HL-60 (cell line): Measurements from ENCODE around the gene FBXL12.

ENCODE experiments used
- GABPA ChIP-seq: IDR thresholded peaks from 2 replicates; pipeline ENCODE4 v1.6.1; 2012; ENCODE audit warnings: low read depth
- POLR2AphosphoS5 ChIP-seq: IDR thresholded peaks from 2 replicates; pipeline ENCODE4 v1.6.1; 2012; ENCODE audit warnings: low read depth
- SPI1 ChIP-seq: IDR thresholded peaks from 2 replicates; pipeline ENCODE4 v1.6.1; 2012; ENCODE audit warnings: low read depth, mild to moderate bottlenecking, borderline replicate concordance
- TF ChIP-seq, protein P1 (sequence below): IDR thresholded peaks from one replicate; pipeline ENCODE4 v1.5.1; 2011; ENCODE audit warnings: low read length, control low read depth, inconsistent platforms; ENCODE audit not compliant: insufficient read depth

DNA sequence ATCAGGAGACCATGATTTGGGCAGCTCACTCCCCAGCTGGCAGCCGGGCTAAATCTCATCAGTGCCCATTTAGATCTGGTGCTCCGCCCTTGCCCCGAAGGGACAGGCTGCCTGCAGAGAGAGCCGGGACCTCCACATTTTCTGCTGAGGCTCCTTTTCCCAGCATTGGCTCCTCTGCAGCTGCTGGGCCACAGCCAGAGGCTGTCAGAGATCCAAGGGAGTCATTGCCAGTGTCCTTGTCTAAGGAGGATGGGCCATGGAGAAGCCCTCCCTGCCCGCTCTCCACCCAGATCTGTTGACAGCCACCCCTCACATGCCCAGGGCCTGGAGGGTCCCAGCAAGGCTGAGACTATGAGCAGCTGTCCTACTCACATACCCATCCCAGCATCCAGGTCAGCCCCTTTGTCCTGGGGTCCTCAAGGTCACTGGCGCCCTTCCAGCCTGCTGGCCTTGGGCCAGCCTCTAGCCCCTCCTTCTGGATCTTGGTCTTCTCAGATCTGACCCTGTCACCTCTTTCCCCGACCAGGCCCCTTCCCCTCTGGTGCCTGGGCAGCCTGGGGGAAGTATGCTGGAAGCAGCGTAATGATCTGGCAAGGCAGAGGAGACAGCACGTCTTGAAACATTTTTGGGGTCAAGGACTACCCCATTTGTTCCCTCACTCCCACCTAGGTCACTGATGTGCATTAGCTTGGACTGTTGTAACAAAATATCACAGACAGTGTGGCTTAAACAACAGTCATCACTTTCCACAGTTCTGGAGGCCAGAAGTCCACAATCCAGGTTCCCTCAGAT lies 24.2 kb upstream of the FBXL12 start:
- TF ChIP-seq, protein P1, sequence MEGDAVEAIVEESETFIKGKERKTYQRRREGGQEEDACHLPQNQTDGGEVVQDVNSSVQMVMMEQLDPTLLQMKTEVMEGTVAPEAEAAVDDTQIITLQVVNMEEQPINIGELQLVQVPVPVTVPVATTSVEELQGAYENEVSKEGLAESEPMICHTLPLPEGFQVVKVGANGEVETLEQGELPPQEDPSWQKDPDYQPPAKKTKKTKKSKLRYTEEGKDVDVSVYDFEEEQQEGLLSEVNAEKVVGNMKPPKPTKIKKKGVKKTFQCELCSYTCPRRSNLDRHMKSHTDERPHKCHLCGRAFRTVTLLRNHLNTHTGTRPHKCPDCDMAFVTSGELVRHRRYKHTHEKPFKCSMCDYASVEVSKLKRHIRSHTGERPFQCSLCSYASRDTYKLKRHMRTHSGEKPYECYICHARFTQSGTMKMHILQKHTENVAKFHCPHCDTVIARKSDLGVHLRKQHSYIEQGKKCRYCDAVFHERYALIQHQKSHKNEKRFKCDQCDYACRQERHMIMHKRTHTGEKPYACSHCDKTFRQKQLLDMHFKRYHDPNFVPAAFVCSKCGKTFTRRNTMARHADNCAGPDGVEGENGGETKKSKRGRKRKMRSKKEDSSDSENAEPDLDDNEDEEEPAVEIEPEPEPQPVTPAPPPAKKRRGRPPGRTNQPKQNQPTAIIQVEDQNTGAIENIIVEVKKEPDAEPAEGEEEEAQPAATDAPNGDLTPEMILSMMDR: no peak
- TF ChIP-seq POLR2AphosphoS5 (no peak), GABPA (no peak), SPI1 (no peak)
